HepG2 (cell line): ENCODE data around the gene DYNLL2. TPM values are rescaled to one million over a fixed set of nuclear protein-coding genes. Genes with fewer than 3 reads are reported as not detected.

ENCODE experiments used
- GFI1 ChIP-seq: sonication (generic); formaldehyde crosslinking; IDR thresholded peaks from 2 replicates; pipeline ENCODE4 v1.5.0; 2020; ENCODE audit warnings: missing genetic modification reagents, mild to moderate bottlenecking, borderline replicate concordance
- NBN ChIP-seq: fragments of 450-650 bp; conservative IDR thresholded peaks from 2 replicates; pipeline ENCODE4 v1.6.1; 2017
- SCMH1 ChIP-seq: sonication (generic); formaldehyde crosslinking; IDR thresholded peaks from 2 replicates; pipeline ENCODE4 v1.9.0; 2021; ENCODE audit warnings: missing genetic modification reagents, mild to moderate bottlenecking, borderline replicate concordance
- ZUFSP ChIP-seq: sonication (generic); formaldehyde crosslinking; IDR thresholded peaks from 2 replicates; pipeline ENCODE4 v1.9.0; 2021; ENCODE audit warnings: missing genetic modification reagents, mild to moderate bottlenecking, borderline replicate concordance
- polyA plus RNA-seq, 8 experiments: library from polyadenylated mRNA; depleted of rRNA in 3 of 8; stranded (reverse) in 7 of 8; unstranded in 1 of 8; fragments of >200 nt; fragmentation: Illumina TruSeq in 4 of 8; extraction: Trizol in 4 of 8; gene quantifications; 2 replicates each; pipeline versions ENCODE4 v1.2.1 to v1.2.3, GENCODE V29; 2011 to 2016; ENCODE audit warnings: low read depth in 4 of 8, missing spikeins in 1 of 8, mixed read lengths in 1 of 8; ENCODE audit not compliant: insufficient read depth in 1 of 8
- total RNA-seq, 5 experiments: library from RNA; depleted of rRNA; stranded (reverse); fragments of >200 nt; fragmentation: Illumina TruSeq; extraction: Trizol; gene quantifications; 2 replicates each; pipeline ENCODE4 v1.2.3, GENCODE V29; 2016; ENCODE audit warnings: low read depth in 1 of 5
- TF ChIP-seq, protein P1 (sequence below): sonication (generic); formaldehyde crosslinking; IDR thresholded peaks from 2 replicates; pipeline ENCODE4 v1.5.0; 2020; ENCODE audit warnings: mild to moderate bottlenecking, missing genetic modification reagents, borderline replicate concordance

Gene DYNLL2
- total and polyA plus RNA-seq, 2 of the 13 experiments (the other 11 are each of a cell fraction or from before 2014, with no cell fraction given): 9.5 to 29.0 TPM

DNA sequence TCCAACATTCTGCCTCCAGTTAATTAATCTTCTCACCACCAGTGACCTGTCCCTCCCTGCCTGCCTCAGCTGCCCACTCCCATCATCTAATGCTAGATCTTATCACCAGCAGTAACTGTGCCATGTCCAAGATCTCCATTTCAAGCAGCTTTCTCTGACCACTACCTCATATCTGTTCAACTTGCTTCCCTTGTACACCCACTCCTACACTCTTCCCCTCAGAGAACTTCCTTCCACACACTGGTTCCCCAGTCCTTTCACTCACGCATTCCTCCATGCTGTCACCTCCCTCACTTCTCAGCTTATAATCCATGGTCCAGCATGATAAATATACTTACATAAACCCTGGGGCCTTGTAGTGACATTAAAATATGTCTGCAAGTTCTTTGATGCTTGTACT, 31.8 kb upstream of the DYNLL2 start (continued):
- TF ChIP-seq ZUFSP (CRISPR knock-in tag): no peak
- TF ChIP-seq NBN: no peak
- no peak for TF ChIP-seq SCMH1 (CRISPR knock-in tag)
- no peak for TF ChIP-seq GFI1 (CRISPR knock-in tag)
- TF ChIP-seq, protein P1, sequence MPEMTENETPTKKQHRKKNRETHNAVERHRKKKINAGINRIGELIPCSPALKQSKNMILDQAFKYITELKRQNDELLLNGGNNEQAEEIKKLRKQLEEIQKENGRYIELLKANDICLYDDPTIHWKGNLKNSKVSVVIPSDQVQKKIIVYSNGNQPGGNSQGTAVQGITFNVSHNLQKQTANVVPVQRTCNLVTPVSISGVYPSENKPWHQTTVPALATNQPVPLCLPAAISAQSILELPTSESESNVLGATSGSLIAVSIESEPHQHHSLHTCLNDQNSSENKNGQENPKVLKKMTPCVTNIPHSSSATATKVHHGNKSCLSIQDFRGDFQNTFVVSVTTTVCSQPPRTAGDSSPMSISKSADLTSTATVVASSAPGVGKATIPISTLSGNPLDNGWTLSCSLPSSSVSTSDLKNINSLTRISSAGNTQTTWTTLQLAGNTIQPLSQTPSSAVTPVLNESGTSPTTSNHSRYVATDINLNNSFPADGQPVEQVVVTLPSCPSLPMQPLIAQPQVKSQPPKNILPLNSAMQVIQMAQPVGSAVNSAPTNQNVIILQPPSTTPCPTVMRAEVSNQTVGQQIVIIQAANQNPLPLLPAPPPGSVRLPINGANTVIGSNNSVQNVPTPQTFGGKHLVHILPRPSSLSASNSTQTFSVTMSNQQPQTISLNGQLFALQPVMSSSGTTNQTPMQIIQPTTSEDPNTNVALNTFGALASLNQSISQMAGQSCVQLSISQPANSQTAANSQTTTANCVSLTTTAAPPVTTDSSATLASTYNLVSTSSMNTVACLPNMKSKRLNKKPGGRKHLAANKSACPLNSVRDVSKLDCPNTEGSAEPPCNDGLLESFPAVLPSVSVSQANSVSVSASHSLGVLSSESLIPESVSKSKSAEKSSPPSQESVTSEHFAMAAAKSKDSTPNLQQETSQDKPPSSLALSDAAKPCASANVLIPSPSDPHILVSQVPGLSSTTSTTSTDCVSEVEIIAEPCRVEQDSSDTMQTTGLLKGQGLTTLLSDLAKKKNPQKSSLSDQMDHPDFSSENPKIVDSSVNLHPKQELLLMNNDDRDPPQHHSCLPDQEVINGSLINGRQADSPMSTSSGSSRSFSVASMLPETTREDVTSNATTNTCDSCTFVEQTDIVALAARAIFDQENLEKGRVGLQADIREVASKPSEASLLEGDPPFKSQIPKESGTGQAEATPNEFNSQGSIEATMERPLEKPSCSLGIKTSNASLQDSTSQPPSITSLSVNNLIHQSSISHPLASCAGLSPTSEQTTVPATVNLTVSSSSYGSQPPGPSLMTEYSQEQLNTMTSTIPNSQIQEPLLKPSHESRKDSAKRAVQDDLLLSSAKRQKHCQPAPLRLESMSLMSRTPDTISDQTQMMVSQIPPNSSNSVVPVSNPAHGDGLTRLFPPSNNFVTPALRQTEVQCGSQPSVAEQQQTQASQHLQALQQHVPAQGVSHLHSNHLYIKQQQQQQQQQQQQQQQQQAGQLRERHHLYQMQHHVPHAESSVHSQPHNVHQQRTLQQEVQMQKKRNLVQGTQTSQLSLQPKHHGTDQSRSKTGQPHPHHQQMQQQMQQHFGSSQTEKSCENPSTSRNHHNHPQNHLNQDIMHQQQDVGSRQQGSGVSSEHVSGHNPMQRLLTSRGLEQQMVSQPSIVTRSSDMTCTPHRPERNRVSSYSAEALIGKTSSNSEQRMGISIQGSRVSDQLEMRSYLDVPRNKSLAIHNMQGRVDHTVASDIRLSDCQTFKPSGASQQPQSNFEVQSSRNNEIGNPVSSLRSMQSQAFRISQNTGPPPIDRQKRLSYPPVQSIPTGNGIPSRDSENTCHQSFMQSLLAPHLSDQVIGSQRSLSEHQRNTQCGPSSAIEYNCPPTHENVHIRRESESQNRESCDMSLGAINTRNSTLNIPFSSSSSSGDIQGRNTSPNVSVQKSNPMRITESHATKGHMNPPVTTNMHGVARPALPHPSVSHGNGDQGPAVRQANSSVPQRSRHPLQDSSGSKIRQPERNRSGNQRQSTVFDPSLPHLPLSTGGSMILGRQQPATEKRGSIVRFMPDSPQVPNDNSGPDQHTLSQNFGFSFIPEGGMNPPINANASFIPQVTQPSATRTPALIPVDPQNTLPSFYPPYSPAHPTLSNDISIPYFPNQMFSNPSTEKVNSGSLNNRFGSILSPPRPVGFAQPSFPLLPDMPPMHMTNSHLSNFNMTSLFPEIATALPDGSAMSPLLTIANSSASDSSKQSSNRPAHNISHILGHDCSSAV (CRISPR knock-in tag): no peak
